ENCODE results near the gene ARGLU1. TPM values are rescaled to one million over a fixed set of nuclear protein-coding genes. Genes with fewer than 3 reads are reported as not detected.

Gene ARGLU1
- total RNA-seq, 1 experiment from 2014 or later: 115 TPM

DNA sequence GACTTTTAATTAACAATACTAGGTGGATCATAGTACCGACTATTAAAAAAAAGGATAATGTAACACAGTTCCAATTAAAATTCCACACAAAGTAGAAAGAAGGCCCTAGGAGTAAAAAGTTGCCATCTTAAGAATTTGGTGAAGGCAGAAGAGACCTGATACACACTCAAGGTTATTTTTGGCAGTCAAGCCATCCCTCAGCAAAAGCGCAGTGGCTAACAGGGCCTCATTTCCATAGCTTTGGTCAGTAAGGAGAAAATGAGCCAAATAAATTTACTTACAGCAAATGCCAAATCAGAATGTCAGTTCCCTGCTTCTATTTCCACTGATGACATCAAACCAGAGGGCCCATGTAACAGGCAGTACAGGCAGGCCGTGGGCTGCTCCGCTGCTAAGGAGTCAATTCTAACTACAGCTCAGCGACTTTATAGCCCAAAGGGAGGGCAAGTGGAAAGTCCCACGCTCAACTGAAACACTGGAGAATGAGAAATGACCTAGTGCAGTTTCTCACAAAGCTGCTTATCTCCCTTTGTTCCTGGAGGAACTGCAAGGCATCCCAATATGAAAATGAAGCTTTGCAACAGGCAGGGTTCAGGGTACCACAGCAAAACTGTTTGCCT, 6.3 kb downstream of the ARGLU1 start:
- Mint-ChIP-seq H3K27ac (no peak overlapping the region), H3K4me3 (no peak overlapping the region), H3K36me3 (peaks cover 34% of the 10 kb centered on the region), H3K27me3 (ENCODE audit: low read depth) (no peaks in the 10 kb centered on the region), H3K4me1 (peaks cover 61% of the 10 kb centered on the region), H3K9me3 (no peaks in the 10 kb centered on the region)
- TF ChIP-seq NFYB (CRISPR knock-in tag; conservative IDR thresholded peaks at IDR 0.05; ENCODE audit: low read depth) (no peak), ZNF671 (CRISPR knock-in tag; IDR thresholded peaks at IDR 0.05) (no peak), CREM (CRISPR knock-in tag; IDR thresholded peaks at IDR 0.05) (no peak), MXD4 (CRISPR knock-in tag; IDR thresholded peaks at IDR 0.05; ENCODE audit: borderline replicate concordance) (no peak), NR1H2 (CRISPR knock-in tag; IDR thresholded peaks at IDR 0.05) (no peak), ESRRA (CRISPR knock-in tag; IDR thresholded peaks at IDR 0.05; ENCODE audit: borderline replicate concordance) (no peak), RELA (CRISPR knock-in tag; IDR thresholded peaks at IDR 0.05; ENCODE audit: borderline replicate concordance) (no peak), ATF1 (CRISPR knock-in tag; IDR thresholded peaks at IDR 0.05) (no peak), OVOL2 (CRISPR knock-in tag; IDR thresholded peaks at IDR 0.05; ENCODE audit: borderline replicate concordance) (no peak), TEAD4 (CRISPR knock-in tag; IDR thresholded peaks at IDR 0.05) (no peak)
- TF ChIP-seq, protein P1, sequence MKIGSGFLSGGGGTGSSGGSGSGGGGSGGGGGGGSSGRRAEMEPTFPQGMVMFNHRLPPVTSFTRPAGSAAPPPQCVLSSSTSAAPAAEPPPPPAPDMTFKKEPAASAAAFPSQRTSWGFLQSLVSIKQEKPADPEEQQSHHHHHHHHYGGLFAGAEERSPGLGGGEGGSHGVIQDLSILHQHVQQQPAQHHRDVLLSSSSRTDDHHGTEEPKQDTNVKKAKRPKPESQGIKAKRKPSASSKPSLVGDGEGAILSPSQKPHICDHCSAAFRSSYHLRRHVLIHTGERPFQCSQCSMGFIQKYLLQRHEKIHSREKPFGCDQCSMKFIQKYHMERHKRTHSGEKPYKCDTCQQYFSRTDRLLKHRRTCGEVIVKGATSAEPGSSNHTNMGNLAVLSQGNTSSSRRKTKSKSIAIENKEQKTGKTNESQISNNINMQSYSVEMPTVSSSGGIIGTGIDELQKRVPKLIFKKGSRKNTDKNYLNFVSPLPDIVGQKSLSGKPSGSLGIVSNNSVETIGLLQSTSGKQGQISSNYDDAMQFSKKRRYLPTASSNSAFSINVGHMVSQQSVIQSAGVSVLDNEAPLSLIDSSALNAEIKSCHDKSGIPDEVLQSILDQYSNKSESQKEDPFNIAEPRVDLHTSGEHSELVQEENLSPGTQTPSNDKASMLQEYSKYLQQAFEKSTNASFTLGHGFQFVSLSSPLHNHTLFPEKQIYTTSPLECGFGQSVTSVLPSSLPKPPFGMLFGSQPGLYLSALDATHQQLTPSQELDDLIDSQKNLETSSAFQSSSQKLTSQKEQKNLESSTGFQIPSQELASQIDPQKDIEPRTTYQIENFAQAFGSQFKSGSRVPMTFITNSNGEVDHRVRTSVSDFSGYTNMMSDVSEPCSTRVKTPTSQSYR (CRISPR knock-in tag; IDR thresholded peaks at IDR 0.05): no peak
- TF ChIP-seq, protein P2, sequence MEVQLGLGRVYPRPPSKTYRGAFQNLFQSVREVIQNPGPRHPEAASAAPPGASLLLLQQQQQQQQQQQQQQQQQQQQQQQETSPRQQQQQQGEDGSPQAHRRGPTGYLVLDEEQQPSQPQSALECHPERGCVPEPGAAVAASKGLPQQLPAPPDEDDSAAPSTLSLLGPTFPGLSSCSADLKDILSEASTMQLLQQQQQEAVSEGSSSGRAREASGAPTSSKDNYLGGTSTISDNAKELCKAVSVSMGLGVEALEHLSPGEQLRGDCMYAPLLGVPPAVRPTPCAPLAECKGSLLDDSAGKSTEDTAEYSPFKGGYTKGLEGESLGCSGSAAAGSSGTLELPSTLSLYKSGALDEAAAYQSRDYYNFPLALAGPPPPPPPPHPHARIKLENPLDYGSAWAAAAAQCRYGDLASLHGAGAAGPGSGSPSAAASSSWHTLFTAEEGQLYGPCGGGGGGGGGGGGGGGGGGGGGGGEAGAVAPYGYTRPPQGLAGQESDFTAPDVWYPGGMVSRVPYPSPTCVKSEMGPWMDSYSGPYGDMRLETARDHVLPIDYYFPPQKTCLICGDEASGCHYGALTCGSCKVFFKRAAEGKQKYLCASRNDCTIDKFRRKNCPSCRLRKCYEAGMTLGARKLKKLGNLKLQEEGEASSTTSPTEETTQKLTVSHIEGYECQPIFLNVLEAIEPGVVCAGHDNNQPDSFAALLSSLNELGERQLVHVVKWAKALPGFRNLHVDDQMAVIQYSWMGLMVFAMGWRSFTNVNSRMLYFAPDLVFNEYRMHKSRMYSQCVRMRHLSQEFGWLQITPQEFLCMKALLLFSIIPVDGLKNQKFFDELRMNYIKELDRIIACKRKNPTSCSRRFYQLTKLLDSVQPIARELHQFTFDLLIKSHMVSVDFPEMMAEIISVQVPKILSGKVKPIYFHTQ (CRISPR knock-in tag; IDR thresholded peaks at IDR 0.05): no peak
- TF ChIP-seq, protein P3, sequence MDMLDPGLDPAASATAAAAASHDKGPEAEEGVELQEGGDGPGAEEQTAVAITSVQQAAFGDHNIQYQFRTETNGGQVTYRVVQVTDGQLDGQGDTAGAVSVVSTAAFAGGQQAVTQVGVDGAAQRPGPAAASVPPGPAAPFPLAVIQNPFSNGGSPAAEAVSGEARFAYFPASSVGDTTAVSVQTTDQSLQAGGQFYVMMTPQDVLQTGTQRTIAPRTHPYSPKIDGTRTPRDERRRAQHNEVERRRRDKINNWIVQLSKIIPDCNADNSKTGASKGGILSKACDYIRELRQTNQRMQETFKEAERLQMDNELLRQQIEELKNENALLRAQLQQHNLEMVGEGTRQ (CRISPR knock-in tag; IDR thresholded peaks at IDR 0.05): no peak
- ATAC-seq (peak; percentile 29; the same call in 1 of the 2 replicates), DNase-seq (ENCODE audit: low spot score) (no peak)
- CTCF ChIA-PET: interaction anchor here (0.9 to 3.1 kb wide), 2 partner anchors 16 to 59 kb away, joined by 6 to 9 read pairs; no protein-coding TSS in a partner anchor
- POLR2A ChIA-PET: no interaction called here

DNA sequence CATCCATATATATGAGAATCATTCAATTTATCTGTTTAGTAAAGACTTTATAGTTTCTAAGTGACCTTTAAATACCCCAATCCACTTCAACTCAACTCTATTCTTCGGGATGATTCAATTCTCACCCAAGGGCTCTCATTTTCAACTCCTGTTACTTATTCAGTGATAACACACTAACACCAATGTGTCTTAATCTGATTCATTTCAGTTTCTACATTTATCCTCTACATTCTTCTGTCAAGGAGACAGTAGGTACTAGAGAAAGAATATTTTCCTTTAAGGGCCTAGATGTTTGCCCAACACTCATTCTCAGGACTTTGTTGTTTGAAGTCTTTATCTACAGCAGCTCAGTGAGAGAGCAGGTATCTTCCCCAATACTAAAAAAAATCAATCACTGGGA, 7.1 kb downstream of the ARGLU1 start:
- no peak overlapping the region for H3K4me3 Mint-ChIP-seq
- no peak for ATAC-seq
- H3K4me1 Mint-ChIP-seq: peaks cover 53% of the 10 kb centered on the region
- no peak for DNase-seq (ENCODE audit: low spot score)
- H3K36me3 Mint-ChIP-seq: peaks cover 39% of the 10 kb centered on the region
- H3K27ac Mint-ChIP-seq: peak overlapping the region; percentile 46
- no peaks in the 10 kb centered on the region for H3K9me3 Mint-ChIP-seq
- ChIA-PET POLR2A (no interaction called here), CTCF (no interaction called here)
- no peaks in the 10 kb centered on the region for H3K27me3 Mint-ChIP-seq (ENCODE audit: low read depth)
- TF ChIP-seq CREB1 (CRISPR knock-in tag; IDR thresholded peaks at IDR 0.05) (no peak), TEAD1 (CRISPR knock-in tag; IDR thresholded peaks at IDR 0.05) (no peak), IRF2 (CRISPR knock-in tag; IDR thresholded peaks at IDR 0.05; ENCODE audit: borderline replicate concordance, low read depth) (no peak), CBFB (CRISPR knock-in tag; IDR thresholded peaks at IDR 0.05; ENCODE audit: low read depth) (no peak), OVOL2 (CRISPR knock-in tag; IDR thresholded peaks at IDR 0.05; ENCODE audit: borderline replicate concordance) (no peak), JUN (CRISPR knock-in tag; IDR thresholded peaks at IDR 0.05) (no peak), NFE2L1 (CRISPR knock-in tag; IDR thresholded peaks at IDR 0.05) (no peak), ZBTB21 (CRISPR knock-in tag; IDR thresholded peaks at IDR 0.05; ENCODE audit: borderline replicate concordance) (no peak)
- TF ChIP-seq, protein P4, sequence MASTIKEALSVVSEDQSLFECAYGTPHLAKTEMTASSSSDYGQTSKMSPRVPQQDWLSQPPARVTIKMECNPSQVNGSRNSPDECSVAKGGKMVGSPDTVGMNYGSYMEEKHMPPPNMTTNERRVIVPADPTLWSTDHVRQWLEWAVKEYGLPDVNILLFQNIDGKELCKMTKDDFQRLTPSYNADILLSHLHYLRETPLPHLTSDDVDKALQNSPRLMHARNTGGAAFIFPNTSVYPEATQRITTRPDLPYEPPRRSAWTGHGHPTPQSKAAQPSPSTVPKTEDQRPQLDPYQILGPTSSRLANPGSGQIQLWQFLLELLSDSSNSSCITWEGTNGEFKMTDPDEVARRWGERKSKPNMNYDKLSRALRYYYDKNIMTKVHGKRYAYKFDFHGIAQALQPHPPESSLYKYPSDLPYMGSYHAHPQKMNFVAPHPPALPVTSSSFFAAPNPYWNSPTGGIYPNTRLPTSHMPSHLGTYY (CRISPR knock-in tag; IDR thresholded peaks at IDR 0.05): no peak
- TF ChIP-seq, protein P5, sequence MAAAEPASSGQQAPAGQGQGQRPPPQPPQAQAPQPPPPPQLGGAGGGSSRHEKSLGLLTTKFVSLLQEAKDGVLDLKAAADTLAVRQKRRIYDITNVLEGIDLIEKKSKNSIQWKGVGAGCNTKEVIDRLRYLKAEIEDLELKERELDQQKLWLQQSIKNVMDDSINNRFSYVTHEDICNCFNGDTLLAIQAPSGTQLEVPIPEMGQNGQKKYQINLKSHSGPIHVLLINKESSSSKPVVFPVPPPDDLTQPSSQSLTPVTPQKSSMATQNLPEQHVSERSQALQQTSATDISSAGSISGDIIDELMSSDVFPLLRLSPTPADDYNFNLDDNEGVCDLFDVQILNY (CRISPR knock-in tag; IDR thresholded peaks at IDR 0.05): no peak
- TF ChIP-seq, protein P6, sequence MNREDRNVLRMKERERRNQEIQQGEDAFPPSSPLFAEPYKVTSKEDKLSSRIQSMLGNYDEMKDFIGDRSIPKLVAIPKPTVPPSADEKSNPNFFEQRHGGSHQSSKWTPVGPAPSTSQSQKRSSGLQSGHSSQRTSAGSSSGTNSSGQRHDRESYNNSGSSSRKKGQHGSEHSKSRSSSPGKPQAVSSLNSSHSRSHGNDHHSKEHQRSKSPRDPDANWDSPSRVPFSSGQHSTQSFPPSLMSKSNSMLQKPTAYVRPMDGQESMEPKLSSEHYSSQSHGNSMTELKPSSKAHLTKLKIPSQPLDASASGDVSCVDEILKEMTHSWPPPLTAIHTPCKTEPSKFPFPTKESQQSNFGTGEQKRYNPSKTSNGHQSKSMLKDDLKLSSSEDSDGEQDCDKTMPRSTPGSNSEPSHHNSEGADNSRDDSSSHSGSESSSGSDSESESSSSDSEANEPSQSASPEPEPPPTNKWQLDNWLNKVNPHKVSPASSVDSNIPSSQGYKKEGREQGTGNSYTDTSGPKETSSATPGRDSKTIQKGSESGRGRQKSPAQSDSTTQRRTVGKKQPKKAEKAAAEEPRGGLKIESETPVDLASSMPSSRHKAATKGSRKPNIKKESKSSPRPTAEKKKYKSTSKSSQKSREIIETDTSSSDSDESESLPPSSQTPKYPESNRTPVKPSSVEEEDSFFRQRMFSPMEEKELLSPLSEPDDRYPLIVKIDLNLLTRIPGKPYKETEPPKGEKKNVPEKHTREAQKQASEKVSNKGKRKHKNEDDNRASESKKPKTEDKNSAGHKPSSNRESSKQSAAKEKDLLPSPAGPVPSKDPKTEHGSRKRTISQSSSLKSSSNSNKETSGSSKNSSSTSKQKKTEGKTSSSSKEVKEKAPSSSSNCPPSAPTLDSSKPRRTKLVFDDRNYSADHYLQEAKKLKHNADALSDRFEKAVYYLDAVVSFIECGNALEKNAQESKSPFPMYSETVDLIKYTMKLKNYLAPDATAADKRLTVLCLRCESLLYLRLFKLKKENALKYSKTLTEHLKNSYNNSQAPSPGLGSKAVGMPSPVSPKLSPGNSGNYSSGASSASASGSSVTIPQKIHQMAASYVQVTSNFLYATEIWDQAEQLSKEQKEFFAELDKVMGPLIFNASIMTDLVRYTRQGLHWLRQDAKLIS (CRISPR knock-in tag; IDR thresholded peaks at IDR 0.05; ENCODE audit: borderline replicate concordance): no peak

Data from WTC11 (cell line).